Psoas muscle (tissue), 8 donors: ENCODE data around the gene NOD2. TPM values are rescaled to one million over a fixed set of nuclear protein-coding genes. Genes with fewer than 3 reads are reported as not detected.

ENCODE experiments used
- ATAC-seq, 4 donors: fragments of 200-7000 bp; cut with Tn5 transposase; one replicate each; pipeline ENCODE4 v1.9.1; 2020; ENCODE audit warnings: moderate library complexity in 3 of 4, mild to moderate bottlenecking in 2 of 4
- DNase-seq, 2 donors: peaks; one replicate each; pipeline ENCODE4 v3.0.0-alpha.2; 2020
- H3K27ac ChIP-seq: fragments of 200-600 bp; one replicate; pipeline ENCODE4 v1.8.0; 2022
- H3K27me3 ChIP-seq, 3 donors: fragments of 200-600 bp in 1 of 3; one replicate each; pipeline versions ENCODE4 v1.6.1 to v1.8.0; 2013 to 2022; ENCODE audit warnings: low read length in 2 of 3, mild to moderate bottlenecking in 2 of 3, moderate library complexity in 1 of 3; ENCODE audit not compliant: insufficient read depth in 3 of 3
- H3K36me3 ChIP-seq, 2 donors: fragments of 200-600 bp in 1 of 2; one replicate each; pipeline versions ENCODE4 v1.6.1 to v1.8.0; 2013 to 2022; ENCODE audit warnings: low read depth in 1 of 2, mild to moderate bottlenecking in 1 of 2, moderate library complexity in 1 of 2; ENCODE audit not compliant: insufficient read depth in 1 of 2
- H3K4me1 ChIP-seq: fragments of 200-600 bp; one replicate; pipeline ENCODE4 v1.8.0; 2022
- H3K4me3 ChIP-seq: fragments of 200-600 bp; one replicate; pipeline ENCODE4 v1.8.0; 2022; ENCODE audit warnings: mild to moderate bottlenecking
- H3K9me3 ChIP-seq: fragments of 200-600 bp; one replicate; pipeline ENCODE4 v1.8.0; 2022
- WGBS, 3 donors: extraction: QIAGEN DNeasy Blood & Tissue Kit; methylation state at CpG; one replicate each; pipeline versions ENCODE4 v1.1.6 to v1.1.7; 2013; 5-methylcytosine and 5-hydroxymethylcytosine counted together
- intact Hi-C, 2 donors: fragments of 100-400 bp; cut with DNase I; formaldehyde crosslinking; loops; one replicate each; pipeline versions ENCODE4 v1.11.0 to v1.14.2; 2022
- polyA plus RNA-seq, 3 donors: library from polyadenylated mRNA; stranded (reverse); fragments of 200-250 nt; gene quantifications; one replicate each; pipeline ENCODE4 v1.2.3, GENCODE V29; 2013
- total RNA-seq, 4 donors: library from RNA; stranded (reverse); fragmentation: NEBNext Ultra II Directional in 2 of 4; extraction: Animal tissue kit (Norgen Biotek cat#: 25700) in 2 of 4; gene quantifications; one replicate each; pipeline versions ENCODE4 v1.2.1 to v1.2.4, GENCODE V29; 2021 to 2023
- TF ChIP-seq, protein P1 (sequence below): fragments of 200-600 bp; IDR thresholded peaks from one replicate; pipeline ENCODE4 v1.8.0; 2022; ENCODE audit warnings: antibody characterized with exemption
- donor health status: healthy with polysubstance abuse.
- donor health status: DM: no; HTN: no; CAD: no; lungs with moderate emphysema.
- donor health status: Bipolar disorder and iron deficiency.
- donor health status: healthy.
- donor health status: DM: yes; HTN: yes; CAD: no.
- donor health status: DM: no; HTN: no; CAD: no.
- donor health status: DM: no; HTN: no; CAD: no.
- donor health status: DM: yes; HTN: yes; CAD: no.

The NOD2 gene
- total and polyA plus RNA-seq, 7 donors, result 0.07 to 0.74 (median 0.25) TPM

DNA sequence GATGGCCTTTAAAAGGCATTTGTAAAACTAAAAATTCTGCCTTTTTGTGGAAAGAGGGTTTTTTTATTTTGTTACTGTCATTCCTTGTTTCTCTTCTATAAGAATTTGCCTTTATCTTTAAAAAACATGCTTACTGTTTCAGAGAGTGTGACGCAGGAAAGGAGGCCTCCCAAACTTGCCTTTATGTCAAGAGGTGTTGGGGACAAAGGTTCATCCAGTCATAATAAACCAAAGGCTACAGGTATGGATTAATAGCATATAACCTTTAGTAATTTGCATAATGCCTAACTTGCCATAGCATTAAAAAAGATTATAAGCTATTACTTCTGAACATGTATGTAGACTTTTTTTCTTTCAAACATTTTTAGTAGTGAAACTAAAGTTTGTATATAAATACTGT lies 82.6 kb downstream of the NOD2 start:
- no peak for ATAC-seq
- peaks cover 20% of the 10 kb centered on the region for H3K4me1 ChIP-seq
- TF ChIP-seq, protein P1, sequence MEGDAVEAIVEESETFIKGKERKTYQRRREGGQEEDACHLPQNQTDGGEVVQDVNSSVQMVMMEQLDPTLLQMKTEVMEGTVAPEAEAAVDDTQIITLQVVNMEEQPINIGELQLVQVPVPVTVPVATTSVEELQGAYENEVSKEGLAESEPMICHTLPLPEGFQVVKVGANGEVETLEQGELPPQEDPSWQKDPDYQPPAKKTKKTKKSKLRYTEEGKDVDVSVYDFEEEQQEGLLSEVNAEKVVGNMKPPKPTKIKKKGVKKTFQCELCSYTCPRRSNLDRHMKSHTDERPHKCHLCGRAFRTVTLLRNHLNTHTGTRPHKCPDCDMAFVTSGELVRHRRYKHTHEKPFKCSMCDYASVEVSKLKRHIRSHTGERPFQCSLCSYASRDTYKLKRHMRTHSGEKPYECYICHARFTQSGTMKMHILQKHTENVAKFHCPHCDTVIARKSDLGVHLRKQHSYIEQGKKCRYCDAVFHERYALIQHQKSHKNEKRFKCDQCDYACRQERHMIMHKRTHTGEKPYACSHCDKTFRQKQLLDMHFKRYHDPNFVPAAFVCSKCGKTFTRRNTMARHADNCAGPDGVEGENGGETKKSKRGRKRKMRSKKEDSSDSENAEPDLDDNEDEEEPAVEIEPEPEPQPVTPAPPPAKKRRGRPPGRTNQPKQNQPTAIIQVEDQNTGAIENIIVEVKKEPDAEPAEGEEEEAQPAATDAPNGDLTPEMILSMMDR, result no peak

DNA sequence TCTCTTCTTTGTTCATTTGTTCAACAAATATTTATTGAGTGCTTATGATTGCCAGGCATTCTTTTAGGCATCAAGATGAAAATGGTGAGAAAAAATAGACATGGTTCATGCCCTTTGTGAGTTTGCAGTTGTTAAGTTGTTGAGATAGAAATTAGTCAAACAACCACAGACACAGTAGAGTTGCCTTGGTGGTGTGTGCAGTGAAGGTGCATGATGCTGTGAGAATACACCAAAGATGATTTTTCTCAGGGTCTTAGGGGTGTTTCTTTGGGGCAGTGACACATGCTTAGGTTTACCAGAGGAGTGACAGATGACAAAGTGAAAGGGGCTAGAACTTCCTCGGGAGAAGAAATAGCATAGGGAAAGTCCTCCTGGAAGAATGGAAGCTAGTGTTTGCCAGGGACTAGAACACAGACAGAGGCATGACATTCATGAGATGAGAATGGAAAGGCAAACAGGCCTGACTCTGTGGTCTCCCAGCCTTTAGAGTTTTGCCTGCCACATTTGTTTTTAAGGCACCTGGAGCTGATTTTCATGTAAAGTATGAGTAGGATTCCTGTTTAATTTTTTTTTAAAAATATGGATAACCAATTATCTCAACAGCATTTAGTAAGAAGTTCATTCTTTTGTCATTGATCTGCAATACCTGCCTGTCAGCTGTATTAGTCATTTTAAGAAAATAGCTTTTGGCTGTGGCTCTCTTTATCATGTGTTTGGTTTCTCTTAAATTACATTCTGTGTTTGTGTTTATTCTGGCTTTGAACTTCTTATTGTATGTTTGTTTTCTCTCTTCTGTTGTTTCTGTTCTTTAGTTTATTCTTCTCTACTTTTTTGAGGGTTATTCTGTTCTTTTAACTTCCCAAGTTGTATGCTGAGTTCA lies 85.1 kb downstream of the NOD2 start:
- no peak overlapping the region for H3K4me3 ChIP-seq
- H3K4me1 ChIP-seq, result peaks cover 20% of the 10 kb centered on the region
- DNase-seq (no peak), ATAC-seq (peak in 3 of 4 donors; percentile 37 to 71 (median 42))
- TF ChIP-seq, protein P1, result no peak
- H3K27me3 ChIP-seq, result no peaks in the 10 kb centered on the region
- no peaks in the 10 kb centered on the region for H3K9me3 ChIP-seq
- peak overlapping the region; percentile 41 for H3K27ac ChIP-seq
- WGBS, 3 donors, result 38 to 63% (median 59%) methylated on average over 1 of the region's 1 CpG
- H3K36me3 ChIP-seq, result peaks cover 6 to 60% of the 10 kb centered on the region in 2 donors
- intact Hi-C loops, result no loop called here

More for the DNA sequence above, 82.6 kb downstream of the NOD2 start:
- Histone ChIP-seq H3K36me3 (peaks cover 2 to 35% of the 10 kb centered on the region in 2 donors), H3K27me3 (no peaks in the 10 kb centered on the region), H3K27ac (no peak overlapping the region), H3K9me3 (no peaks in the 10 kb centered on the region), H3K4me3 (no peak overlapping the region)
- no peak for DNase-seq
- intact Hi-C loops, result no loop called here
- 94 to 99% (median 95%) methylated on average over 1 of the region's 1 CpG for WGBS, 3 donors

DNA sequence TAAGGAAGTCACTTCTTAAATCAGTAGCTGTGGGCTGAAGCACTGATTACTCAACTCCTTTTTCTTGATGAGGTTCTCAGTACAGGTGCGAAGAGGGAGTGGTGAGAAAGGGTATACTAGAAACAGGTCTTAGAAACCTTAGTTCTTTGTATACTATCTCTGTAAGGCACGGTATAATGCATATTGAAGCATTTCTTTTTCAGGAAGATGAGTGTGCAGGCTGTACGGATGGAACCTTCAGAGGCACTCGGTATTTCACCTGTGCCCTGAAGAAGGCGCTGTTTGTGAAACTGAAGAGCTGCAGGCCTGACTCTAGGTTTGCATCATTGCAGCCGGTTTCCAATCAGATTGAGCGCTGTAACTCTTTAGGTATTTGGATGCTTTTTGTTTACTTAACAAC lies 87.6 kb downstream of the NOD2 start:
- Histone ChIP-seq H3K36me3 (peaks cover 12 to 84% of the 10 kb centered on the region in 2 donors), H3K27ac (no peak overlapping the region), H3K4me1 (peaks cover 12% of the 10 kb centered on the region), H3K9me3 (no peaks in the 10 kb centered on the region), H3K4me3 (no peak overlapping the region), H3K27me3 (no peaks in the 10 kb centered on the region)
- intact Hi-C loops, result no loop called here
- no peak for ATAC-seq
- TF ChIP-seq, protein P1, result no peak
- DNase-seq, result no peak
- whole genome bisulfite sequencing, 3 donors, result 82 to 87% (median 83%) methylated on average over 7 of the region's 7 CpGs

DNA sequence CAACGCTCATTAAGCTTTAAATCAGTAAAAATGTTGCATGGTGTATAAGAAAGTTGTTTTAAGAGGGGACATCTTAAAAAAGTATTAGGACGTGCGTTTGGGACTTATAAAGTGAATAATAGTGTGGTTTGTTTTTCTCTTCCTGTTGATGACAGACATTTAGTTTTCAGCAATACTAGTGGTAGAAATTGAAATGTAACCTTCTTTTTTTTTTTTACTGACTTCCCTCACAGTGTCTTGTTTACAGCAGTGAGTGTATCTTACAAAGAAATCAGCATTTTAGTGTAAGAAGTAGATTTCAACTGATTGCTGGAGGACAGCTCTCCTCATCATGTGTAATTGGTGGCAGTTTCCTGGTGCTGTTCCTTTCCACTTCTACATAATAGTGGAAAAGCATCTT lies 88.1 kb downstream of the NOD2 start:
- DNase-seq (no peak), ATAC-seq (no peak)
- TF ChIP-seq, protein P1, result no peak
- Histone ChIP-seq H3K36me3 (peaks cover 12 to 84% of the 10 kb centered on the region in 2 donors), H3K27me3 (no peaks in the 10 kb centered on the region), H3K4me3 (no peak overlapping the region), H3K9me3 (no peaks in the 10 kb centered on the region), H3K4me1 (peaks cover 12% of the 10 kb centered on the region), H3K27ac (no peak overlapping the region)
- intact Hi-C loops, result no loop called here
- 85 to 92% (median 88%) methylated on average over 3 of the region's 3 CpGs for WGBS, 3 donors

Other genes starting within 250 kb of the NOD2 start
- under 1 TPM; 0.22 to 0.45 (median 0.34) TPM for gene NKD1, start 145.2 kb upstream of the NOD2 start, total RNA-seq
- under 1 TPM; 0.04 to 0.16 (median 0.08) TPM for gene NKD1, start 145.2 kb upstream of the NOD2 start, polyA plus RNA-seq
- gene SNX20, start 12.3 kb upstream of the NOD2 start, total RNA-seq, result 1 to 10 TPM in 2 of 4 donors, under 1 TPM in 2; 0.78 to 1.8 (median 1.3) TPM
- gene SNX20, start 12.3 kb upstream of the NOD2 start, polyA plus RNA-seq, result 1 to 10 TPM in 2 of 3 donors, under 1 TPM in 1; 0.82 to 2.1 (median 1.1) TPM
- gene CYLD, start 48.5 kb downstream of the NOD2 start, total RNA-seq, result 100 to 1,000 TPM in 1 of 4 donors, 10 to 100 TPM in 3; 46.9 to 103 (median 61.9) TPM
- 10 to 100 TPM; 20.1 to 64.1 (median 22.7) TPM for gene CYLD, start 48.5 kb downstream of the NOD2 start, polyA plus RNA-seq